Neural crest cell (in vitro differentiated cells): ENCODE results near the gene CDCA7L. TPM values are rescaled to one million over a fixed set of nuclear protein-coding genes. Genes with fewer than 3 reads are reported as not detected.
A peak's percentile ranks its signal among the peaks of the same experiment; 100 is the strongest.

Source experiments
- DNase-seq: peaks from one replicate; pipeline ENCODE4 v3.0.0; 2021; ENCODE audit warnings: low read depth, mixed read lengths, low spot score
- H3K27ac Mint-ChIP-seq: one replicate; pipeline ENCODE4 v1.8.0; 2021; ENCODE audit warnings: mild to moderate bottlenecking, mixed read lengths; ENCODE audit not compliant: unreplicated experiment
- H3K27me3 Mint-ChIP-seq: 2 replicates; pipeline ENCODE4 v1.8.0; 2021; ENCODE audit warnings: low read depth, mild to moderate bottlenecking, mixed read lengths
- H3K36me3 Mint-ChIP-seq: 2 replicates; pipeline ENCODE4 v1.8.0; 2021; ENCODE audit warnings: low read depth, mild to moderate bottlenecking, mixed read lengths
- H3K4me1 Mint-ChIP-seq: 2 replicates; pipeline ENCODE4 v1.8.0; 2021; ENCODE audit warnings: mixed read lengths
- H3K4me3 Mint-ChIP-seq: one replicate; pipeline ENCODE4 v1.8.0; 2021; ENCODE audit warnings: mild to moderate bottlenecking, mixed read lengths
- H3K9me3 Mint-ChIP-seq: 2 replicates; pipeline ENCODE4 v1.8.0; 2021; ENCODE audit warnings: mixed read lengths
- total RNA-seq: library from RNA; stranded (reverse); gene quantifications from 2 replicates; pipeline ENCODE4 v1.2.1, GENCODE V29; 2021
- TF ChIP-seq, protein P1 (sequence below): fragments of 200-600 bp; sonication (generic); conservative IDR thresholded peaks from 2 replicates; pipeline ENCODE4 v1.5.0; 2021; ENCODE audit warnings: antibody characterized with exemption, mild to moderate bottlenecking

The CDCA7L gene
- total RNA-seq, 1 donor from 2014 or later, result 84.7 TPM

GRCh38 chr7:21948887-21949540 lies 3.3 kb upstream of the CDCA7L start:
- Mint-ChIP-seq H3K4me1 (peaks cover 23% of the 10 kb centered on the region), H3K4me3 (peak overlapping the region; percentile 21), H3K27me3 (peaks cover 7% of the 10 kb centered on the region), H3K9me3 (no peaks in the 10 kb centered on the region), H3K27ac (no peak overlapping the region), H3K36me3 (no peaks in the 10 kb centered on the region)
- TF ChIP-seq, protein P1, sequence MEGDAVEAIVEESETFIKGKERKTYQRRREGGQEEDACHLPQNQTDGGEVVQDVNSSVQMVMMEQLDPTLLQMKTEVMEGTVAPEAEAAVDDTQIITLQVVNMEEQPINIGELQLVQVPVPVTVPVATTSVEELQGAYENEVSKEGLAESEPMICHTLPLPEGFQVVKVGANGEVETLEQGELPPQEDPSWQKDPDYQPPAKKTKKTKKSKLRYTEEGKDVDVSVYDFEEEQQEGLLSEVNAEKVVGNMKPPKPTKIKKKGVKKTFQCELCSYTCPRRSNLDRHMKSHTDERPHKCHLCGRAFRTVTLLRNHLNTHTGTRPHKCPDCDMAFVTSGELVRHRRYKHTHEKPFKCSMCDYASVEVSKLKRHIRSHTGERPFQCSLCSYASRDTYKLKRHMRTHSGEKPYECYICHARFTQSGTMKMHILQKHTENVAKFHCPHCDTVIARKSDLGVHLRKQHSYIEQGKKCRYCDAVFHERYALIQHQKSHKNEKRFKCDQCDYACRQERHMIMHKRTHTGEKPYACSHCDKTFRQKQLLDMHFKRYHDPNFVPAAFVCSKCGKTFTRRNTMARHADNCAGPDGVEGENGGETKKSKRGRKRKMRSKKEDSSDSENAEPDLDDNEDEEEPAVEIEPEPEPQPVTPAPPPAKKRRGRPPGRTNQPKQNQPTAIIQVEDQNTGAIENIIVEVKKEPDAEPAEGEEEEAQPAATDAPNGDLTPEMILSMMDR, result no peak
- no peak for DNase-seq

GRCh38 chr7:21948364-21948763 lies 2.7 kb upstream of the CDCA7L start:
- no peak overlapping the region for H3K27ac Mint-ChIP-seq
- no peaks in the 10 kb centered on the region for H3K9me3 Mint-ChIP-seq
- DNase-seq, result no peak
- TF ChIP-seq, protein P1, result no peak
- H3K36me3 Mint-ChIP-seq, result no peaks in the 10 kb centered on the region
- peak overlapping the region; percentile 21 for H3K4me3 Mint-ChIP-seq
- peaks cover 7% of the 10 kb centered on the region for H3K27me3 Mint-ChIP-seq
- H3K4me1 Mint-ChIP-seq, result peaks cover 29% of the 10 kb centered on the region

- Mint-ChIP-seq H3K27ac (no peak overlapping the region), H3K4me1 (peaks cover 33% of the 10 kb centered on the region), H3K27me3 (peaks cover 7% of the 10 kb centered on the region), H3K4me3 (peak overlapping the region; percentile 71), H3K36me3 (no peaks in the 10 kb centered on the region), H3K9me3 (no peaks in the 10 kb centered on the region)
- TF ChIP-seq, protein P1, result no peak
- DNase-seq, result no peak
Measured at GRCh38 chr7:21947946-21948345, 2.2 kb upstream of the CDCA7L start.

- peaks cover 7% of the 10 kb centered on the region for H3K27me3 Mint-ChIP-seq
- DNase-seq, result no peak
- H3K4me3 Mint-ChIP-seq, result peak overlapping the region; percentile 71
- H3K4me1 Mint-ChIP-seq, result peaks cover 42% of the 10 kb centered on the region
- no peaks in the 10 kb centered on the region for H3K9me3 Mint-ChIP-seq
- H3K36me3 Mint-ChIP-seq, result no peaks in the 10 kb centered on the region
- TF ChIP-seq, protein P1, result no peak
- no peak overlapping the region for H3K27ac Mint-ChIP-seq
Measured at GRCh38 chr7:21947056-21947455, 1.4 kb upstream of the CDCA7L start.

DNA sequence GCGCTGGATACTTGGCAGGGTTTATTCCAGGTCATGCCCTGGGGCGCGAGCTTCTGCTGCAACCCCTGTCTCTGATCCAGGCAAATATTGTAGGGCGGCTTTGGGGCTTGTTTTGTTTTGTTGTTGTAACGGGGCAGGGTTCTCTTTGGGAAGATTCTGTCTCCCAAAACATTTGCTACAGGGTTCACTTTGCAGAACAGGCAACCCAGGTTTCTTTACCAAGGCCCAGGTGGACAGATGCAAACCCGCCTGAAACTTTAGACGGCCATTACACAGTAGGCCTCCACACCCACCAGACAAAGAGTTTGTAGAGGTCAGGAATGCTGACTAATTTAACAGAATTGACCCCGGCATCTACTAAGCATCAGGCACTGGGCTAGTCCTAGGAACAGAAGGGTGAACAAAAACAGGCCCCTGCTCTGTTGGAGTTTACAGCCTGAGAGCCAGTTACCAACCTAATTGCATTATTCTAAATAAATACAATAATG lies 567 bp upstream of the CDCA7L start:
- TF ChIP-seq, protein P1, result no peak

More for the DNA sequence above, 567 bp upstream of the CDCA7L start:
- Mint-ChIP-seq H3K27ac (peak overlapping the region; percentile 99), H3K4me1 (peaks cover 48% of the 10 kb centered on the region), H3K9me3 (no peaks in the 10 kb centered on the region), H3K27me3 (peaks cover 7% of the 10 kb centered on the region), H3K4me3 (peak overlapping the region; percentile 95), H3K36me3 (no peaks in the 10 kb centered on the region)
- no peak for DNase-seq
